Choroid plexus epithelial cell (primary cell): Measurements from ENCODE around the gene SKIDA1.
A peak's percentile ranks its signal among the peaks of the same experiment; 100 is the strongest.

Experiments
- DNase-seq: peaks from one replicate; pipeline ENCODE4 v3.0.0-alpha.2; 2010; ENCODE audit warnings: low read depth
- H3K4me3 ChIP-seq: 2 replicates; pipeline ENCODE4 v1.5.1; 2011; ENCODE audit warnings: low read depth, mild to moderate bottlenecking, control low read depth, low read length, moderate library complexity
- CTCF ChIP-seq: conservative IDR thresholded peaks from 2 replicates; pipeline ENCODE4 v1.5.1; 2011; ENCODE audit warnings: low read depth, mild to moderate bottlenecking, control low read depth, inconsistent platforms, low read length, moderate library complexity

SKIDA1 gene

GRCh38 chr10:21503542-21503941 lies 21.9 kb downstream of the SKIDA1 start:
- TF ChIP-seq CTCF: no peak
- H3K4me3 ChIP-seq: no peak overlapping the region
- DNase-seq: no peak

GRCh38 chr10:21502348-21502740 lies 23.1 kb downstream of the SKIDA1 start:
- H3K4me3 ChIP-seq: no peak overlapping the region
- DNase-seq: no peak
- TF ChIP-seq CTCF: no peak

- no peak for DNase-seq
- TF ChIP-seq CTCF: no peak
- no peak overlapping the region for H3K4me3 ChIP-seq
Measured at GRCh38 chr10:21501731-21502347, 23.6 kb downstream of the SKIDA1 start.

GRCh38 chr10:21501091-21501490 lies 24.4 kb downstream of the SKIDA1 start:
- no peak for DNase-seq
- TF ChIP-seq CTCF: no peak
- no peak overlapping the region for H3K4me3 ChIP-seq

- no peak for TF ChIP-seq CTCF
- no peak for DNase-seq
- H3K4me3 ChIP-seq: peak overlapping the region; percentile 44
Measured at GRCh38 chr10:21500578-21500910, 24.9 kb downstream of the SKIDA1 start.

- H3K4me3 ChIP-seq: peak overlapping the region; percentile 44
- TF ChIP-seq CTCF: peak; percentile 18
- DNase-seq: no peak
Measured at GRCh38 chr10:21499701-21500577, 25.5 kb downstream of the SKIDA1 start.

GRCh38 chr10:21498986-21499385 lies 26.5 kb downstream of the SKIDA1 start:
- H3K4me3 ChIP-seq: no peak overlapping the region
- no peak for TF ChIP-seq CTCF
- DNase-seq: no peak
